ENCODE measurements around the gene NACC2. TPM values are rescaled to one million over a fixed set of nuclear protein-coding genes. Genes with fewer than 3 reads are reported as not detected.

The NACC2 gene
- total RNA-seq, 1 donor from 2014 or later: 1.6 TPM

GRCh38 chr9:136133191-136133958 lies 38.3 kb upstream of the NACC2 start:
- no peak overlapping the region for H3K27ac Mint-ChIP-seq
- TF ChIP-seq CTCF (IDR thresholded peaks at IDR 0.05): no peak
- H3K36me3 Mint-ChIP-seq (ENCODE audit: low read depth): no peaks in the 10 kb centered on the region
- ChIA-PET CTCF (interaction anchor here (0.8 to 1.4 kb wide), 3 partner anchors 110 to 151 kb away, joined by 3 to 7 read pairs (median 5); no protein-coding TSS in a partner anchor), POLR2A (interaction anchor here (1.1 kb wide), 1 partner anchor 107 kb away, joined by 3 read pairs; no protein-coding TSS in a partner anchor)
- ATAC-seq (ENCODE audit: low read depth) (peak; percentile 81), DNase-seq (peak; percentile 45)
- H3K4me3 Mint-ChIP-seq: peak overlapping the region; percentile 28
- H3K9me3 Mint-ChIP-seq: no peaks in the 10 kb centered on the region
- peaks cover 29% of the 10 kb centered on the region for H3K27me3 Mint-ChIP-seq
- peaks cover 9% of the 10 kb centered on the region for H3K4me1 Mint-ChIP-seq
- intact Hi-C loops (cut with micrococcal nuclease): loop anchor here (1.0 kb wide), 1 partner anchor 150 kb away; no protein-coding TSS in a partner anchor

- CTCF ChIA-PET: interaction anchor here (0.8 to 1.4 kb wide), 3 partner anchors 110 to 151 kb away, joined by 3 to 7 read pairs (median 5); no protein-coding TSS in a partner anchor
- DNase-seq (no peak), ATAC-seq (ENCODE audit: low read depth) (peak; percentile 19)
- peaks cover 29% of the 10 kb centered on the region for H3K27me3 Mint-ChIP-seq
- H3K9me3 Mint-ChIP-seq: no peaks in the 10 kb centered on the region
- H3K27ac Mint-ChIP-seq: no peak overlapping the region
- POLR2A ChIA-PET: interaction anchor here (1.1 kb wide), 1 partner anchor 107 kb away, joined by 3 read pairs; no protein-coding TSS in a partner anchor
- H3K36me3 Mint-ChIP-seq (ENCODE audit: low read depth): no peaks in the 10 kb centered on the region
- H3K4me1 Mint-ChIP-seq: peaks cover 9% of the 10 kb centered on the region
- no peak overlapping the region for H3K4me3 Mint-ChIP-seq
- intact Hi-C loops (cut with micrococcal nuclease): loop anchor here (1.0 kb wide), 1 partner anchor 151 kb away; no protein-coding TSS in a partner anchor
- no peak for TF ChIP-seq CTCF (IDR thresholded peaks at IDR 0.05)
These were observed 37.5 kb upstream of the NACC2 start for GRCh38 chr9:136132512-136133050.

- POLR2A ChIA-PET: no interaction called here
- CTCF ChIA-PET: interaction anchor here (1.4 kb wide), 1 partner anchor 135 kb away, joined by 5 read pairs; no protein-coding TSS in a partner anchor
- TF ChIP-seq CTCF (IDR thresholded peaks at IDR 0.05): no peak
- Mint-ChIP-seq H3K4me3 (peak overlapping the region; percentile 16), H3K27me3 (peaks cover 29% of the 10 kb centered on the region), H3K4me1 (peaks cover 9% of the 10 kb centered on the region), H3K9me3 (no peaks in the 10 kb centered on the region), H3K36me3 (ENCODE audit: low read depth) (no peaks in the 10 kb centered on the region), H3K27ac (no peak overlapping the region)
- ATAC-seq (ENCODE audit: low read depth): no peak
- intact Hi-C loops (cut with micrococcal nuclease): no loop called here
- DNase-seq: no peak
These were observed 36.8 kb upstream of the NACC2 start for GRCh38 chr9:136131629-136132511.

- Mint-ChIP-seq H3K36me3 (ENCODE audit: low read depth) (no peaks in the 10 kb centered on the region), H3K4me3 (no peak overlapping the region), H3K27me3 (peaks cover 21% of the 10 kb centered on the region), H3K9me3 (peaks cover 2% of the 10 kb centered on the region), H3K4me1 (peaks cover 7% of the 10 kb centered on the region), H3K27ac (no peak overlapping the region)
- intact Hi-C loops (cut with micrococcal nuclease): no loop called here
- POLR2A ChIA-PET: no interaction called here
- TF ChIP-seq CTCF (IDR thresholded peaks at IDR 0.05): no peak
- CTCF ChIA-PET: no interaction called here
- DNase-seq (no peak), ATAC-seq (ENCODE audit: low read depth) (no peak)
These were observed 34.1 kb upstream of the NACC2 start for GRCh38 chr9:136129176-136129575.
